ENCODE measurements around the gene TMCO4.

The TMCO4 gene

DNA sequence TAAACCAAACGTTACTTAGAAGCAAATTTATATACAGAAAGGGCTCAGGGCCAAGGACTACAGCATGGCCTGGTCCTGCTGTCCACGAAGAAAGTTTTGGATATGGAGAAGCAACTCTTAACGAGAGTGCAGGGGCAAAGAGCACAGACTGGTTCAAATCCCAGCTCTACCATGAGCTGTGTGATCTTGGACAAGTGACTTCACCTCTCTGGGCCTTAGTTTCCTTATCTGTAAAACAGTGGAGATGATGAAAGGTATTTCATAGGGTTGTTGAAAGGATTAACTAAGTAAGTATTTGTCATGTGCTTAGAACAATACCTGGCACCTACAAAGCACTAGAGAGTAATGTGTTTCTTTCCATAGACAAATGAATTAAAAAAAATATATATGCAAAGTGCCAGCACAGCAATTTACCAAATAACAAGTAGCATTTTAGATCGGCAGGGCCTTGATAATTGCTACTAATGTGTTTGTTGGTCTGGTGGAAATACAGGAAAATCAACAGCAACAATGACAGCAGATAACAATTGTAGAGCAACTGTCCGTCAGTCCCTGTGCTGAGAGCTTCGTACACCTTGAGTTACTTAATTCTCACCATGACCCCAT is 25.4 kb downstream of the TMCO4 start:
- no peak for DNase-seq (ENCODE audit: low read depth)
- TF ChIP-seq, protein P1, sequence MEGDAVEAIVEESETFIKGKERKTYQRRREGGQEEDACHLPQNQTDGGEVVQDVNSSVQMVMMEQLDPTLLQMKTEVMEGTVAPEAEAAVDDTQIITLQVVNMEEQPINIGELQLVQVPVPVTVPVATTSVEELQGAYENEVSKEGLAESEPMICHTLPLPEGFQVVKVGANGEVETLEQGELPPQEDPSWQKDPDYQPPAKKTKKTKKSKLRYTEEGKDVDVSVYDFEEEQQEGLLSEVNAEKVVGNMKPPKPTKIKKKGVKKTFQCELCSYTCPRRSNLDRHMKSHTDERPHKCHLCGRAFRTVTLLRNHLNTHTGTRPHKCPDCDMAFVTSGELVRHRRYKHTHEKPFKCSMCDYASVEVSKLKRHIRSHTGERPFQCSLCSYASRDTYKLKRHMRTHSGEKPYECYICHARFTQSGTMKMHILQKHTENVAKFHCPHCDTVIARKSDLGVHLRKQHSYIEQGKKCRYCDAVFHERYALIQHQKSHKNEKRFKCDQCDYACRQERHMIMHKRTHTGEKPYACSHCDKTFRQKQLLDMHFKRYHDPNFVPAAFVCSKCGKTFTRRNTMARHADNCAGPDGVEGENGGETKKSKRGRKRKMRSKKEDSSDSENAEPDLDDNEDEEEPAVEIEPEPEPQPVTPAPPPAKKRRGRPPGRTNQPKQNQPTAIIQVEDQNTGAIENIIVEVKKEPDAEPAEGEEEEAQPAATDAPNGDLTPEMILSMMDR (conservative IDR thresholded peaks at IDR 0.05; ENCODE audit: low read depth, low read length): no peak

GRCh38 chr1:19773485-19773884 is 26.2 kb downstream of the TMCO4 start:
- TF ChIP-seq, protein P1 (conservative IDR thresholded peaks at IDR 0.05; ENCODE audit: low read depth, low read length): no peak
- DNase-seq (ENCODE audit: low read depth): no peak
- no peak overlapping the region for H3K4me3 ChIP-seq (ENCODE audit: low read length)

More for the DNA sequence above, 25.4 kb downstream of the TMCO4 start:
- H3K4me3 ChIP-seq (ENCODE audit: low read length): no peak overlapping the region

DNA sequence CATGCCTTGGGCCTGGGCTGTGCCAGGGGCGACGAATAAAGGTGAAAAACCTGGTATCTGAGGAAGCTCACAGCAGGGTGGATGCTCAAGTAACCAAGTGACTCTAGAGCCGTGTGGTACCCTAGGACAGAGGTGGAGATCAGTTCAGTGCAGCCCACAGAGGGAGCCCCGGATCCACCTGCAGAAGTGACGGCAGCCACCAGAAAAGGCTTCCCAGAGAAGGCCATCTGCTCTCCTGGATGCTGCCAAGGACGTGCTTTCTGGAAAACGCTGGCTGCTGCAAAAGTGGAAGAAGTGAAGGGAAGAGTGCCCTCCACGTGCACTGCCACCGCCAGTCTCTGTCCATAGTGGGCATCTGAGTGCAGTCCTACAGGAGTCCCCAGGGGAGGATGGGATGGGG is 27.7 kb downstream of the TMCO4 start:
- H3K4me3 ChIP-seq (ENCODE audit: low read length): no peak overlapping the region
- DNase-seq (ENCODE audit: low read depth): no peak
- TF ChIP-seq, protein P1 (conservative IDR thresholded peaks at IDR 0.05; ENCODE audit: low read depth, low read length): no peak

DNA sequence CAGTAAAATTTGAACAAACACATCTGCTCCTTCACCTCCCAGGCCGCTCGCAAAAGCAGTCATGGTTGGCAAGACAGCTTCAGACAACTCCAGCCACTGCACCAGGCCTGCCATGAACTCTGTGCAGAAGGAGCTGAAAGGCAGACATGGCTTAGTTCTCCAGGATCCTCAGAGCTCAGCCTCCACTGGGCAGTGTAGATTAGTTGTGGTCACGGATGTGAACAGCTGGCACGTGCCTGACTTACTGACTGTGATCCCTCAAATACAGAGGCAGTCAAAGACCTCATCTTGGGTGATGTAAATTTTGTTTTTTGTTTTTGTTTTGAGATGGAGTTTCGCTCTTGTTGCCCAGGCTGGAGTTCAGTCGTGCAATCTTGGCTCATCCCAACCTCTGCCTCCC is 28.4 kb downstream of the TMCO4 start:
- TF ChIP-seq, protein P1 (conservative IDR thresholded peaks at IDR 0.05; ENCODE audit: low read depth, low read length): no peak
- DNase-seq (ENCODE audit: low read depth): no peak
- H3K4me3 ChIP-seq (ENCODE audit: low read length): no peak overlapping the region

DNA sequence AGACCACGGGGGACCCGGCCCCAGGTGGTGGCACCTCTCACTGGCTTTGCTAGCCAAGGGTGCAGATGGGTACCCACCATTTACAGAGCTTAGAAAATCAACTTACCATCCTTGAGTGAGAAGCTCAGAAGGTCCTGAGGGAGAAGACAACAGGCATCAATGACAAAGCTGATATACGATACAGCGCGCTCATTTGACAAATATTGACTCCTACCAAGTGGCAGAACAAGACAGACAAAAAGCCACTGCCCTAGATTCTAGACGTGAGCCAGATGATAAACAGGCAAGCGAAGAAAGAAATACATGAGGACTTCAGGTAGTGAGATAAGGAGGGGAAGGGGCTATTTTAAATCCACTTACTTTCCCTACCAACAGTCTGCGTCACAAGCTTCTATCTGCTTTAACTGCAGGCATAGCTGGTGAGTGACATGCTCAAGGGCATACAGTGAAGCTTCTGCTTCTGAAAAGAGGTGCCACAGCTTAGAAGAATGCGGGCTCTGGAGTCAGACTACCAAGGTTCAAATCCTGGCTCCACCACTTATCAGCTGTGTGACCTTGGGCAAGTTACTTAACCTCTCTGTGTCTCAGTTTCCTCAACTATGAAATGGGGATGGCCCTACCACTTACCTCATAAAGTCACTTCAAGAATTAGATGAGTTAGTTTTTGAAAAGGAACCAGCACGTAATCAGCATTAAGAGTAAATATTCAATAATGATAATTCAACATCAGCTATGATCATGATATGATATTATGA is 29.1 kb downstream of the TMCO4 start:
- no peak for DNase-seq (ENCODE audit: low read depth)
- no peak overlapping the region for H3K4me3 ChIP-seq (ENCODE audit: low read length)
- TF ChIP-seq, protein P1 (conservative IDR thresholded peaks at IDR 0.05; ENCODE audit: low read depth, low read length): no peak

- no peak for DNase-seq (ENCODE audit: low read depth)
These were observed 30.3 kb downstream of the TMCO4 start for GRCh38 chr1:19769211-19769932.

More at GRCh38 chr1:19769211-19769932, 30.3 kb downstream of the TMCO4 start:
- H3K4me3 ChIP-seq (ENCODE audit: low read length): no peak overlapping the region
- TF ChIP-seq, protein P1 (conservative IDR thresholded peaks at IDR 0.05; ENCODE audit: low read depth, low read length): no peak
